DOHH2 (cell line): ENCODE results near the gene LIPC.

ENCODE experiments used
- H3F3A ChIP-seq: fragments of 200-600 bp; sonication (generic), shearing (Covaris generic); 2 replicates; pipeline ENCODE4 v1.6.0; 2016; ENCODE audit warnings: antibody characterized with exemption, mild to moderate bottlenecking; ENCODE audit not compliant: control insufficient read depth, insufficient read depth
- H3K27ac ChIP-seq: fragments of 200-600 bp; sonication (generic); 2 replicates; pipeline ENCODE4 v1.5.1; 2014; ENCODE audit warnings: low read depth, mild to moderate bottlenecking, low read length, moderate library complexity
- H3K27me3 ChIP-seq: fragments of 200-600 bp; sonication (generic); 2 replicates; pipeline ENCODE4 v1.6.1; 2014; ENCODE audit warnings: mild to moderate bottlenecking, low read length, mixed read lengths; ENCODE audit not compliant: control insufficient read depth
- H3K36me3 ChIP-seq: fragments of 200-600 bp; sonication (generic); 2 replicates; pipeline ENCODE4 v1.6.1; 2014; ENCODE audit warnings: mild to moderate bottlenecking, low read length, moderate library complexity, mixed read lengths; ENCODE audit not compliant: control insufficient read depth
- H3K4me1 ChIP-seq: fragments of 200-600 bp; sonication (generic); 2 replicates; pipeline ENCODE4 v1.6.1; 2014; ENCODE audit warnings: mild to moderate bottlenecking, low read length, mixed read lengths; ENCODE audit not compliant: control insufficient read depth
- H3K4me2 ChIP-seq: fragments of 200-600 bp; sonication (generic); 2 replicates; pipeline ENCODE4 v1.6.0; 2014; ENCODE audit warnings: mild to moderate bottlenecking, low read length, moderate library complexity
- H3K4me3 ChIP-seq: fragments of 200-600 bp; sonication (generic); 2 replicates; pipeline ENCODE4 v1.5.1; 2014; ENCODE audit warnings: mild to moderate bottlenecking, low read length, mixed read lengths
- H3K79me2 ChIP-seq: fragments of 200-600 bp; sonication (generic); 2 replicates; pipeline ENCODE4 v1.6.1; 2014; ENCODE audit warnings: mild to moderate bottlenecking, low read length, mixed read lengths; ENCODE audit not compliant: control insufficient read depth
- H3K9me2 ChIP-seq: fragments of 200-600 bp; sonication (generic); replicated peaks from 2 replicates; pipeline ENCODE4 v1.6.1; 2014; ENCODE audit warnings: mild to moderate bottlenecking, low read length, mixed read lengths; ENCODE audit not compliant: control insufficient read depth
- H3K9me3 ChIP-seq: fragments of 200-600 bp; sonication (generic); 2 replicates; pipeline ENCODE4 v1.6.1; 2014; ENCODE audit warnings: antibody characterized with exemption, low read length, mixed read lengths; ENCODE audit not compliant: control insufficient read depth, insufficient read depth
- H4K20me1 ChIP-seq: fragments of 200-600 bp; sonication (generic); 2 replicates; pipeline ENCODE4 v1.6.0; 2014; ENCODE audit warnings: low read depth, mild to moderate bottlenecking, antibody characterized with exemption, low read length, moderate library complexity; ENCODE audit not compliant: control insufficient read depth, insufficient read depth
- EZH2phosphoT487 ChIP-seq: fragments of 200-600 bp; sonication (generic); IDR thresholded peaks from 2 replicates; pipeline ENCODE4 v1.6.1; 2017; ENCODE audit warnings: borderline replicate concordance, mild to moderate bottlenecking, antibody characterized with exemption, low read length, moderate library complexity, mixed read lengths
- TF ChIP-seq, protein P1 (sequence below): fragments of 200-600 bp; sonication (generic); IDR thresholded peaks from one replicate; pipeline ENCODE4 v1.5.1; 2014; ENCODE audit warnings: antibody characterized with exemption, mild to moderate bottlenecking, low read depth, low read length; ENCODE audit not compliant: poor library complexity, severe bottlenecking

Gene LIPC

DNA sequence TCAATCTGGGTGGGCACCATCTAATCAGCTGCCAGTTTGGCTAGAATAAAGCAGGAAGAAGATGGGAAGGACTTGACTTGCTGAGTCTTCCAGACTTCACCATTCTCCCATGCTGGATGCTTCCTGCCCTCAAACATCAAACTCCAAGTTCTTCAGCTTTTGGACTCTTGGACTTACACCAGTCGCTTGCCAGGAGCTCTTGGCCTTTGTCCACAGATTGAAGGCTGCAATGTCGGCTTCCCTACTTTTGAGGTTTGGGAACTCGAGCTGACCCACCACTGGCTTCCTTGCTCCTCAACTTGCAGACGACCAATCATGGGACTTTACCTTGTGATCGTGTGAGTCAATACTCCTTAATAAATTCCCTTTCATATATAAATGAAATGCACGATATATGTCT is 8.6 kb upstream of the LIPC start:
- Histone ChIP-seq H3K9me2 (no peaks in the 10 kb centered on the region), H3K4me3 (no peak overlapping the region), H3K4me2 (no peak overlapping the region), H3K36me3 (no peaks in the 10 kb centered on the region), H3K4me1 (no peaks in the 10 kb centered on the region), H4K20me1 (no peaks in the 10 kb centered on the region), H3K27me3 (peaks cover 10% of the 10 kb centered on the region; the same call in 1 of the 2 replicates), H3F3A (no peaks in the 10 kb centered on the region), H3K27ac (no peak overlapping the region), H3K9me3 (no peaks in the 10 kb centered on the region), H3K79me2 (no peaks in the 10 kb centered on the region)
- no peak for TF ChIP-seq EZH2phosphoT487
- TF ChIP-seq, protein P1, sequence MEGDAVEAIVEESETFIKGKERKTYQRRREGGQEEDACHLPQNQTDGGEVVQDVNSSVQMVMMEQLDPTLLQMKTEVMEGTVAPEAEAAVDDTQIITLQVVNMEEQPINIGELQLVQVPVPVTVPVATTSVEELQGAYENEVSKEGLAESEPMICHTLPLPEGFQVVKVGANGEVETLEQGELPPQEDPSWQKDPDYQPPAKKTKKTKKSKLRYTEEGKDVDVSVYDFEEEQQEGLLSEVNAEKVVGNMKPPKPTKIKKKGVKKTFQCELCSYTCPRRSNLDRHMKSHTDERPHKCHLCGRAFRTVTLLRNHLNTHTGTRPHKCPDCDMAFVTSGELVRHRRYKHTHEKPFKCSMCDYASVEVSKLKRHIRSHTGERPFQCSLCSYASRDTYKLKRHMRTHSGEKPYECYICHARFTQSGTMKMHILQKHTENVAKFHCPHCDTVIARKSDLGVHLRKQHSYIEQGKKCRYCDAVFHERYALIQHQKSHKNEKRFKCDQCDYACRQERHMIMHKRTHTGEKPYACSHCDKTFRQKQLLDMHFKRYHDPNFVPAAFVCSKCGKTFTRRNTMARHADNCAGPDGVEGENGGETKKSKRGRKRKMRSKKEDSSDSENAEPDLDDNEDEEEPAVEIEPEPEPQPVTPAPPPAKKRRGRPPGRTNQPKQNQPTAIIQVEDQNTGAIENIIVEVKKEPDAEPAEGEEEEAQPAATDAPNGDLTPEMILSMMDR, result no peak

DNA sequence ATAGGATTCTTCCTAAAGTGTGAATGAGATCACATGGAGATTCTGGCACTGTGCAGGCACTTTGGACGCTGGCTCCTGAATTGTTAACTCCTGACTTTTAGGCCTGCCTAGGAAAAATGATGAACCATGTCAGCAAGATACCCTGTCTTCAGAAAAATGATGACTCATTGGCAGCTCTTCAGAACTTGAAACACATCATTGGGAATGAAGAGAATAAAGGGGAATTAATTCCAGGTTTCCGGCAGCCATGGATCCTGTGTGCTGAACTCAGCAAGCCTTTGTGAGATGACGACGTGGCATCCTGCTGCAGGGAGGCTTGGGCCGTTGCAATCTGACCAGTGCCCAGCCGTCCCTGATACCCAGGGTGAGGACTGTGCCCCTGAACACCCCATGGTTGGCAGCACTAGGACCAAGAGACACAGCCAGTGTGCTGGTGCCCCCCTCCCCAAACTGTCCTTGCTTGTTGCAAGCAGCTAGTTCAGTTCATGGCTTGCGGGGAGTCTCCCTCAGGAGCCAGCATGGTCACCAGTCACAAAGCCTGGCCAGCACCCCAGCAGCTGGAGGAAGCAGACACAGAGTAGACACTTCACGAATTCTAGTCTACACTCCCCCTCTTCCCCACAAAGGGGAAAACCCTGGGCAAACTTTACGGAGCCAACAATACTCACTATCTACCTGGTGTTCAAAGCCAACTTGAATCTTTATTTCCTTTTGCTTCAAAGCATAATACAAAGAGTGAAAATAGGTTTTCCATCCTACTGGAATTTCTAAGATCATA is 7.8 kb upstream of the LIPC start:
- Histone ChIP-seq H3K79me2 (no peaks in the 10 kb centered on the region), H3K9me2 (no peaks in the 10 kb centered on the region), H3F3A (no peaks in the 10 kb centered on the region), H3K27me3 (peaks cover 10% of the 10 kb centered on the region; the same call in 1 of the 2 replicates), H3K27ac (no peak overlapping the region), H3K4me1 (no peaks in the 10 kb centered on the region), H4K20me1 (no peaks in the 10 kb centered on the region), H3K4me2 (no peak overlapping the region), H3K4me3 (no peak overlapping the region), H3K9me3 (no peaks in the 10 kb centered on the region), H3K36me3 (no peaks in the 10 kb centered on the region)
- TF ChIP-seq EZH2phosphoT487, result no peak
- TF ChIP-seq, protein P1, result no peak

DNA sequence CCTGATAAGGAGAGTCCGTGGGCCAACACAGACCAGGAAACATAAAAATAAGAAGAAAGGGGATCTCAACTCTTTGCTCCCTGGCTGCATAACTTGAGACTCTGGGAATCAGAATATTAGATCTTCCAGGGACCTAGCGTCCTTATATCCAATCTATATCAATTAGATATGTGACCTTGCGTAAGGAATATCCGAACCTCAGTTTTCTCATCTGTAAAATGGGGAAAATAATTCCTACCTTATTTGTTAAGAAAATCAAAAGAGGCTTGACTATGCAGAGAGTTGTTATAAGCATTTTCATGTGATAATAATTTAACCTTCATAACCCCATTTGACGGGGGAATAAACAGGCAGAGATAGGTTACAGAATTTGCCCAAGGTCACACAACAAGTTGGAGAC is 7.1 kb upstream of the LIPC start:
- H3K27me3 ChIP-seq, result peaks cover 10% of the 10 kb centered on the region; the same call in 1 of the 2 replicates
- no peaks in the 10 kb centered on the region for H3K79me2 ChIP-seq
- no peaks in the 10 kb centered on the region for H3K9me2 ChIP-seq
- H3K4me2 ChIP-seq, result no peak overlapping the region
- no peaks in the 10 kb centered on the region for H3F3A ChIP-seq
- H3K4me3 ChIP-seq, result no peak overlapping the region
- H3K4me1 ChIP-seq, result no peaks in the 10 kb centered on the region
- H3K36me3 ChIP-seq, result no peaks in the 10 kb centered on the region
- H4K20me1 ChIP-seq, result no peaks in the 10 kb centered on the region
- TF ChIP-seq EZH2phosphoT487, result no peak
- TF ChIP-seq, protein P1, result no peak
- H3K9me3 ChIP-seq, result no peaks in the 10 kb centered on the region
- no peak overlapping the region for H3K27ac ChIP-seq
